HepG2 (cell line): ENCODE results near the gene ZNF79. TPM values are rescaled to one million over a fixed set of nuclear protein-coding genes. Genes with fewer than 3 reads are reported as not detected.

Experiments
- ATAC-seq: fragments of 200-7000 bp; cut with Tn5 transposase; 3 replicates; pipeline ENCODE4 v1.9.1; 2020; ENCODE audit warnings: mild to moderate bottlenecking, moderate library complexity
- BruUV-seq: library from RNA; stranded (reverse); fragments of 400-500 nt; replicated peaks from 2 replicates; lab custom pipeline; 2021; lab: Mats Ljungman, UMichigan
- CTCF ChIA-PET: fragments of 300-600 bp; formaldehyde crosslinking; extraction: SDS; loops from one replicate; lab custom pipeline; 2021; ENCODE audit warnings: low total read pairs, inconsistent platforms, low intra/inter-chr PET ratio; lab: Yijun Ruan, JAX
- POLR2A ChIA-PET: fragments of 350-600 bp; sonication (Branson Sonifier 250); formaldehyde crosslinking; loops from one replicate; lab custom pipeline; 2020; ENCODE audit warnings: antibody characterized with exemption, inconsistent platforms; lab: Yijun Ruan, JAX
- DNase-seq: peaks from one replicate; pipeline ENCODE4 v3.0.0-alpha.2; 2015; ENCODE audit warnings: low spot score
- FAIRE-seq: peaks from 3 replicates; lab custom pipeline; 2011; peaks lifted over from hg19 to GRCh38; lab: Jason Lieb, UNC
- H2AFZ ChIP-seq: one replicate; pipeline ENCODE4 v1.6.1; 2011; ENCODE audit warnings: low read length, inconsistent platforms
- H3K27ac ChIP-seq: fragments of 300-600 bp; 3 replicates; pipeline ENCODE4 v1.8.0; 2011; ENCODE audit warnings: mixed run types, mild to moderate bottlenecking, mixed read lengths, low read length, inconsistent platforms; ENCODE audit not compliant: insufficient read depth; ENCODE audit errors: extremely low read length
- H3K27me3 ChIP-seq, 2 experiments: fragments of 200-600 bp in 1 of 2; 2 replicates in 1 of 2; 3 replicates in 1 of 2; pipeline versions ENCODE4 v1.6.0 to v1.8.0; 2011; ENCODE audit warnings: low read length in 2 of 2, mild to moderate bottlenecking in 2 of 2, moderate library complexity in 2 of 2, inconsistent platforms in 1 of 2; ENCODE audit not compliant: insufficient read depth in 2 of 2, control insufficient read depth in 1 of 2
- H3K36me3 ChIP-seq, 2 experiments: fragments of 200-600 bp in 1 of 2; replicated peaks in 1 of 2; 2 replicates in 1 of 2; 3 replicates in 1 of 2; pipeline versions ENCODE4 v1.5.1 to v1.8.0; 2011; ENCODE audit warnings: low read length in 2 of 2, inconsistent platforms in 1 of 2; ENCODE audit not compliant: insufficient read depth in 2 of 2, control insufficient read depth in 1 of 2
- H3K4me1 ChIP-seq: 2 replicates; pipeline ENCODE4 v1.5.1; 2012; ENCODE audit warnings: low read length, inconsistent platforms; ENCODE audit not compliant: insufficient read depth
- H3K4me2 ChIP-seq: 2 replicates; pipeline ENCODE4 v1.6.0; 2011; ENCODE audit warnings: low read depth, low read length, inconsistent platforms
- H3K4me3 ChIP-seq, 3 experiments: fragments of 200-600 bp in 1 of 3; sonication (generic), shearing (Covaris generic) in 1 of 3; replicated peaks in 1 of 3; 2 replicates each; pipeline ENCODE4 v1.5.1; 2011 to 2016; ENCODE audit warnings: low read length in 3 of 3, inconsistent platforms in 2 of 3, low read depth in 2 of 3, mild to moderate bottlenecking in 2 of 3, control low read depth in 1 of 3, mixed read lengths in 1 of 3; ENCODE audit not compliant: insufficient read depth in 1 of 3
- H3K79me2 ChIP-seq: one replicate; pipeline ENCODE4 v1.6.1; 2011; ENCODE audit warnings: low read length, inconsistent platforms; ENCODE audit not compliant: insufficient read depth
- H3K9ac ChIP-seq: 2 replicates; pipeline ENCODE4 v1.6.0; 2011; ENCODE audit warnings: mild to moderate bottlenecking, low read depth, low read length, inconsistent platforms; ENCODE audit not compliant: insufficient read depth
- H3K9me3 ChIP-seq: 2 replicates; pipeline ENCODE4 v1.5.1; 2012; ENCODE audit warnings: mild to moderate bottlenecking, low read length
- H4K20me1 ChIP-seq: 2 replicates; pipeline ENCODE4 v1.6.0; 2011; ENCODE audit warnings: inconsistent platforms, mild to moderate bottlenecking, low read length, moderate library complexity; ENCODE audit not compliant: insufficient read depth
- KLF9 ChIP-seq: IDR thresholded peaks from 2 replicates; pipeline ENCODE4 v1.6.1; 2016; ENCODE audit warnings: low read depth
- MTF1 ChIP-seq: sonication (generic); formaldehyde crosslinking; IDR thresholded peaks from 2 replicates; pipeline ENCODE4 v1.5.0; 2020; ENCODE audit warnings: missing genetic modification reagents
- NCOA5 ChIP-seq: sonication (generic); formaldehyde crosslinking; IDR thresholded peaks from 2 replicates; pipeline ENCODE4 v1.4.0; 2020; ENCODE audit warnings: missing genetic modification reagents
- YEATS2 ChIP-seq: sonication (generic); formaldehyde crosslinking; IDR thresholded peaks from 2 replicates; pipeline ENCODE4 v1.4.0; 2020; ENCODE audit warnings: missing genetic modification reagents, borderline replicate concordance
- ZMYM2 ChIP-seq: sonication (generic); formaldehyde crosslinking; IDR thresholded peaks from 2 replicates; pipeline ENCODE4 v1.8.0; 2022; ENCODE audit warnings: mild to moderate bottlenecking, missing genetic modification reagents
- ZNF512 ChIP-seq: sonication (generic); formaldehyde crosslinking; IDR thresholded peaks from 2 replicates; pipeline ENCODE4 v1.4.0; 2020; ENCODE audit warnings: mild to moderate bottlenecking, missing genetic modification reagents
- ZNF609 ChIP-seq: sonication (generic); formaldehyde crosslinking; IDR thresholded peaks from 2 replicates; pipeline ENCODE4 v1.4.0; 2020; ENCODE audit warnings: mild to moderate bottlenecking, missing genetic modification reagents, borderline replicate concordance
- WGBS: methylation state at CpG from one replicate; pipeline ENCODE4 v1.1.6; 2017; ENCODE audit warnings: low lambda C conversion rate; 5-methylcytosine and 5-hydroxymethylcytosine counted together
- in situ Hi-C: cut with HindIII; loops from 2 replicates; pipeline ENCODE4 v1.10.0; 2017; ENCODE audit warnings: low pct_unique_long_range_greater_than_20kb; ENCODE audit not compliant: extremely low pct_ligation_motif_present
- intact Hi-C: fragments of 100-400 bp; cut with micrococcal nuclease; formaldehyde crosslinking; loops from one replicate; pipeline ENCODE4 v1.10.0; 2022; ENCODE audit not compliant: unreplicated experiment
- polyA plus RNA-seq, 8 experiments: library from polyadenylated mRNA; depleted of rRNA in 3 of 8; stranded (reverse) in 7 of 8; unstranded in 1 of 8; fragments of >200 nt; fragmentation: Illumina TruSeq in 4 of 8; extraction: Trizol in 4 of 8; gene quantifications; 2 replicates each; pipeline versions ENCODE4 v1.2.1 to v1.2.3, GENCODE V29; 2011 to 2016; ENCODE audit warnings: low read depth in 4 of 8, missing spikeins in 1 of 8, mixed read lengths in 1 of 8; ENCODE audit not compliant: insufficient read depth in 1 of 8
- total RNA-seq, 5 experiments: library from RNA; depleted of rRNA; stranded (reverse); fragments of >200 nt; fragmentation: Illumina TruSeq; extraction: Trizol; gene quantifications; 2 replicates each; pipeline ENCODE4 v1.2.3, GENCODE V29; 2016; ENCODE audit warnings: low read depth in 1 of 5

ZNF79 gene
- total and polyA plus RNA-seq, 2 of the 13 experiments (the other 11 are each of a cell fraction or from before 2014, with no cell fraction given), result 3.7 to 8.1 TPM

GRCh38 chr9:127473501-127473900, 49.3 kb downstream of the ZNF79 start (continued):
- TF ChIP-seq ZNF512, result no peak
- TF ChIP-seq YEATS2 (CRISPR knock-in tag), result no peak

- in situ Hi-C loops, result no loop called here
- CTCF ChIA-PET, result no interaction called here
- intact Hi-C loops, result no loop called here
- Histone ChIP-seq H3K9ac (no peak overlapping the region), H3K4me3 (no peak overlapping the region), H3K9me3 (no peaks in the 10 kb centered on the region), H3K4me2 (no peak overlapping the region), H4K20me1 (0 out of 2 replicates have a peak, but pooled peaks cover 2% of the 10 kb centered on the region), H3K79me2 (no peaks in the 10 kb centered on the region), H3K36me3 (peaks cover 7 to 21% of the 10 kb centered on the region in 2 experiments; a peak in 3 of 5 replicates), H2AFZ (no peak overlapping the region), H3K27ac (no peak overlapping the region), H3K27me3 (no peaks in the 10 kb centered on the region), H3K4me1 (no peaks in the 10 kb centered on the region)
- 94% methylated on average over 4 of the region's 4 CpGs for WGBS
- no TSS peak for BruUV-seq
- no peak for TF ChIP-seq KLF9 (CRISPR knock-in tag)
- TF ChIP-seq ZMYM2 (CRISPR knock-in tag), result no peak
- DNase-seq (no peak), FAIRE-seq (no peak), ATAC-seq (no peak)
- POLR2A ChIA-PET, result no interaction called here
Measured at GRCh38 chr9:127473932-127474331, 49.8 kb downstream of the ZNF79 start.

GRCh38 chr9:127474592-127474991, 50.4 kb downstream of the ZNF79 start:
- Histone ChIP-seq H3K79me2 (no peaks in the 10 kb centered on the region), H3K27ac (no peak overlapping the region), H2AFZ (no peak overlapping the region), H4K20me1 (0 out of 2 replicates have a peak, but pooled peaks cover 3% of the 10 kb centered on the region), H3K36me3 (peaks cover 10 to 28% of the 10 kb centered on the region in 2 experiments; a peak in 3 of 5 replicates), H3K4me2 (no peak overlapping the region), H3K4me1 (no peaks in the 10 kb centered on the region), H3K27me3 (no peaks in the 10 kb centered on the region), H3K9ac (no peak overlapping the region), H3K4me3 (no peak overlapping the region), H3K9me3 (no peaks in the 10 kb centered on the region)
- WGBS, result 100% methylated on average over 3 of the region's 5 CpGs
- FAIRE-seq, result no peak
- ChIA-PET CTCF (no interaction called here), POLR2A (no interaction called here)
- ATAC-seq, result no peak
- BruUV-seq, result no TSS peak
- intact Hi-C loops (no loop called here), in situ Hi-C loops (no loop called here)
- DNase-seq, result no peak
- TF ChIP-seq NCOA5 (CRISPR knock-in tag) (no peak), MTF1 (CRISPR knock-in tag) (no peak), ZNF609 (CRISPR knock-in tag) (no peak)
